Activated CD4-positive, alpha-beta T cell treated with anti-CD3 and anti-CD28 coated beads, Interleukin-2, amount 50 U/mL, for 16 hours (primary cell): Measurements from ENCODE around the gene GNRH2.
A peak's percentile ranks its signal among the peaks of the same experiment; 100 is the strongest.
"Not testable (repeated sequence)": the region's sequence is repeated elsewhere in the genome, so short reads cannot be mapped to it uniquely, and the experiment has no call there.

Experiments
- DNase-seq: peaks from one replicate; pipeline ENCODE4 v3.0.0-alpha.2; 2020

Gene GNRH2

DNA sequence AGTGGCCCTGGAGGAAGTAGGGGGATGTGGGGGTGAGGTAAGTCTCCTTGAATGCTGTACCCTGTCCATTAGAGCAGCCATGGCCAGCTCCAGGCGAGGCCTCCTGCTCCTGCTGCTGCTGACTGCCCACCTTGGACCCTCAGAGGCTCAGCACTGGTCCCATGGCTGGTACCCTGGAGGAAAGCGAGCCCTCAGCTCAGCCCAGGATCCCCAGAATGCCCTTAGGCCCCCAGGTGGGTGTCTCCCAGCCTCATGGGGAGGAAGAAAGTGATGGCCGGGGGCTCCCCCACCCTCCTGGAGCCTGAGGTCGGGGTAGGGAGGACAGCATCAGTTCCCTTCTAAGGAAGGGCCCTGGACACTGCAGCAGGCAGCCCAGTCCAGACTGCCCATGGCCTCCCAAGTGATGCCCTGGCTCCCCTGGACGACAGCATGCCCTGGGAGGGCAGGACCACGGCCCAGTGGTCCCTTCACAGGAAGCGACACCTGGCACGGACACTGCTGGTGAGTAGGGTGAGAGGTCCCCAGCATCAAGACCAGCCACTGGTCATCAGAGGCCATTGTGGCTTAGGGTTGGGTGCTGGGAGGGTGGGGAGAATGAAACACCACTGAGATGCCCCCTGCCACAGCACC, 1.0 kb downstream of the GNRH2 start:
- DNase-seq, result no peak

DNA sequence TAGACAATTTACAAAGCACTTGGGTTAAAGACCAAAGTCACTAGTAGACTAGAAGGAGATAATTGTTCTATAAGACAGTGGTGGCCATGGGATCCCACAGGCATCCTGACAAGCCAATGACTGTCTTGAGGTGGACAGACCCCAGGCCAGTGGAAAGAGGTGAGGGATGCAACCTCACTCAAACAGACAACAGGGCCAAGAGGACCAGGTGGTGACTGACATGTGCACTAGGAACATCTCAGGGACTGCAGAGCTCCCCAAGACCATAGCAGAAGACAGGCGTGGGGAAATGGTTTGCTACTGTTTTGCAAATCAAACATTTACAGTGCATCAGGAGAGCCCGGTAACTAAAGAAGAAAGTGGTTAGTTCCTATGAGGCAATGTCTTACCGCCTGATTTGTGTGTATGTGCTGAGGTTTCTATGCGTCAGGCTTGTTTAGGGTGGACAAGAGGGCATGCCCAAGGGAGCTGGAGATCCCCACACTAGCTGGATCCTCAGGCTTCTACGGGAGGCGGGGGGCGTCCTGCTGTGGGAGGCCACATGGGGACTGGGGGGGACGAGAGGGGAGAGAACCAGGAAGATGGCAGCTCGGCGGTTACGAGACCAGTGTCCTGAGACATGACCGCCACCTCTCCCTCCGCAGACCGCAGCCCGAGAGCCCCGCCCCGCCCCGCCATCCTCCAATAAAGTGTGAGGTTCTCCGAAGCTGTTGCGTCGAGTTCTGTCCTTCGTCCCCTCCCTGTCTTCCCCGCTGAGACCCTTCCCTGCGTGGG, 1.8 kb downstream of the GNRH2 start:
- DNase-seq, result peak; percentile 64

DNA sequence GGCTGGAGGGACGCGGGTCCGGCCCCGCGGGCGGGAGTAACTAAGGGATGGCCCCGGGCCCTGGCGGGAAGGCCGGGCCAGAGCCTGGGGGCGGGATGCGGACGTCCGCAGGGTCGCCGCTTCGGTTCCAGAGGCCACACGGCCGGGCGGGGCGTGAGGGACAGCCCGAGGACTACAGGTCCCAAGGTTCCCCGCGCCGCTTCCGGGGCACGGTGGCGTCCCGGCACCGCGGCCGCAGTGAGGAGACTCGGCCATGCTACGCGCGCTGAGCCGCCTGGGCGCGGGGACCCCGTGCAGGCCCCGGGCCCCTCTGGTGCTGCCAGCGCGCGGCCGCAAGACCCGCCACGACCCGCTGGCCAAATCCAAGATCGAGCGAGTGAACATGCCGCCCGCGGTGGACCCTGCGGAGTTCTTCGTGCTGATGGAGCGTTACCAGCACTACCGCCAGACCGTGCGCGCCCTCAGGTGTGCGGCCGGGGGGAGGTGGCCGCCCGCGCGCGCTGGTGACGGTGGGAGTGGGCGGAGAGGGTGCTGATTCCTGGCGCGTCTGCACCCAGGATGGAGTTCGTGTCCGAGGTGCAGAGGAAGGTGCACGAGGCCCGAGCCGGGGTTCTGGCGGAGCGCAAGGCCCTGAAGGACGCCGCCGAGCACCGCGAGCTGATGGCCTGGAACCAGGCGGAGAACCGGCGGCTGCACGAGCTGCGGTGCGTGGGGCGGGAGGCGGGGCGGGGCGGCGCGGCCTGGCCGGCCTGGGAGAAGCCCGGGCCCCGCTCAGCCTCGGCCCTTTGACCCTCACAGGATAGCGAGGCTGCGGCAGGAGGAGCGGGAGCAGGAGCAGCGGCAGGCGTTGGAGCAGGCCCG, 2.6 kb downstream of the GNRH2 start, which contains the start of gene MRPS26:
TSS of gene MRPS26 (plus strand) at position 237 of the 861 bp plus-strand sequence. CDS start at position 254, 17 bp downstream.
- DNase-seq, result peak; percentile 89

DNA sequence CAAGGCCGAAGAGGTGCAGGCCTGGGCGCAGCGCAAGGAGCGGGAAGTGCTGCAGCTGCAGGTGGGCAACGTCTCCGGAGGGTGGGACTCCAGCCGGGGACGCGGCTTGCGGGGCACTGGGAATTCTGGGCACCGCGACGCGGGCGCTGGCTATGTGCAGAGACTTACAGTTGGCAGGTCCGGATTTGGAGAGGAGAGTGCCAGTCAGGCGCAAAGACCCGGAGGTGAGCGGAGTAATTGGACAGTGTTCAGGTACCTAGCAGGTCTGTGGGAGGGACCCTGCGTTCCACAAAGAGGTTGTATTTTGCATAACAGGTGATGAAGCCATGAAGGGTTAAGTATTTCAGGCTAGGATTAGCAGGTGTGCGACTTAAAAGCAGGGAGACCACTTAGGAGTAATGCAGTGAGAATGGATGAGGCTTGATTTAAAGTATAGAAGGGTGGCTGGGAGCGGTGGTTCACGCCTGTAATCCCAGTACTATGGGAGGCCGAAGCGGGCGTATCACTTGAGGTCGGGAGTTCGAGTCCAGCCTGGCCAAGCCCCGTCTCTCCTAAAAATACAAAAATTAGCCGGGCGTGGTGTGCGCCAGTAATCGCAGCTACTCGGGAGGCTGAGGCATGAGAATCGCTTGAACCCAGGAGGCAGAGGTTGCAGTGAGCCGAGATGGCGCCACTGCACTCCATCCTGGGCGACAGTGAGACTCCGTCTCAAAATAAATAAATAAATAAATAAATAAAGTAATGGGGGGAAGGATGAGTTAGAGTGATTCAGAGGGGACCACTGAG, 3.4 kb downstream of the GNRH2 start:
- DNase-seq, result peak; percentile 16

DNA sequence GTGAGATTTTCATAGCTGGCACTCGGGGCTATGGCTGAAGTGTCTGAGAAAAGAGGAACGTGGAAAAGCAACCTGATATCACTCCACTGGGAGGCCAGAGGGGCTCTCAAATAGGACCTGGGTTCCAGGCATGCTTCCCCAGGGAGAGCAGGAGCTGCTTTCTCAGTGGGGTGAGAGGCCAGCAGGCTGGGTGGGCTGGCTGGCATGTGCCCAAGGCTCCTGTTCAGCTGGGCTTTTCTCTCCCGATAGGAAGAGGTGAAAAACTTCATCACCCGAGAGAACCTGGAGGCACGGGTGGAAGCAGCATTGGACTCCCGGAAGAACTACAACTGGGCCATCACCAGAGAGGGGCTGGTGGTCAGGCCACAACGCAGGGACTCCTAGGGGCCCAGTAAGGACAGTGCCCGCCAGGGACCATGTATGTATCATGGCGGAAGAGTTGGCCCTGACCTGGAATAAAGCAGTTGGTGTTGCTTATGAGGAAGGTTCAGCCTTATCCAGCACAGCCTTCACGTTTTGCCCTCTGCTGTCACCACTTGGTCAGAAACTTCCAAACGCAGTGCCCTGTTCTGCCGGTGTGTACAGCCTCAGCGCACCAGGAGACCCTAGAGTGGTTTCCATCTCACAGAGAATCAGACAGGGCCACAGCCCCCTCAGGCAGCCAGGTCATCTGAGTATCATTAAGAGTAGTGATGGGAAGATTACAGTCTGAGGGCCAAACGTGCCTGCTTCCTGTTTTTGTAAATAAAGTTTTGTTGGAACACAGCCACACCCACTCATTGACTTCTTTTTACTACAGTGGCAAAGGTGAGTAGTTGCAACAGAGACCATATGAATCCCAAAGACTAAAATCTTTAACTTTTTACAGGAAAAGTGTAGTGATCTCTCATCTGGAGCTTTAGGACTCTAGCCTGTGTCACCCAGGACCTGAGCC, 4.3 kb downstream of the GNRH2 start:
- no peak for DNase-seq

DNA sequence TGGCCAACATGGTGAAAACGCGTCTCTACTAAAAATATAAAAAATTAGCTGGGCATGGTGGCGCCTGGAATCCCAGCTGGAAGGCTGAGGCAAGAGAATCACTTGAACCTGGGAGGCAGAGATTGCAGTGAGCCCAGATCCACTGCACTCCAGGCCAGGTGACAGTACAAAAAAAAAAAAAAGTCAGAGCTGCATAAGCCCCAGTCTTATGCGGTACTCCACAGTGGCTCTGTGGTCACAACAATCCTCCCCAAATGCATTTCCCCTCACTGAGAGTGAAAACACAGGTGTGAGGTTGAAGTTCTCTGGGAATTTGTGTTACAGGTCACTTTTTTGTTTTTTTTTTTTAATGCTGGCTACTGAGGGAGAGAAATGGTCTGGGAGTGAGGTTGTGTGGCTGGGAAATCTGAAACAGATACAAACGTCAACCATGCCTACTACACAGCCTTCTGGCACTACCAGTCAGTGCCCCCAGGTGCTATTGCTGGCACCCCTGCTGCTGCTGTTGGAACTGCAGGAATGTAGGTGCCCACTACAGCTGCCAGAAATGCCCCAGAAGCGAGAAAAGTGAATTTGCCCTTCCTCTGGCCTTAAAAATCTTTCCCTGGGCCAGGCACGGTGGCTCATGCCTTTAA, 8.1 kb downstream of the GNRH2 start:
- DNase-seq, result no peak

DNA sequence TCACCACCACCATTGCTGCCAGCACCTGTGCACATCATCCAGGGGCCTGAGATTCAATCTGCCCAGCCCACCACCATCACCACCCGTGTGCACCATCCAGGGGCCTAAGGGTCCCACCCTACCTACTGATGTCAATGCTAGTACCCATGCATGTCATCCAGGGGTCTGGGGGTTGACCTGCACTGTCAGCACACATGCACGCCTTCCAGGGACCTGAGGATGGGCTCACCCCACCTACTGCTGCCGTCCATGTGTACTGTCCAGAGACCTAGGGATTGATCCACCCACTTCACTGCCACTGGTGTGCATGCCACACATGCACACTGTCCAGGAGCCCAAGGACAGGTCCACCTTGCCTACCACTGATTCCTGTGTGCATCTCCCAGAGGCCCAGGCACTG, 16.1 kb downstream of the GNRH2 start:
- DNase-seq, result no peak

DNA sequence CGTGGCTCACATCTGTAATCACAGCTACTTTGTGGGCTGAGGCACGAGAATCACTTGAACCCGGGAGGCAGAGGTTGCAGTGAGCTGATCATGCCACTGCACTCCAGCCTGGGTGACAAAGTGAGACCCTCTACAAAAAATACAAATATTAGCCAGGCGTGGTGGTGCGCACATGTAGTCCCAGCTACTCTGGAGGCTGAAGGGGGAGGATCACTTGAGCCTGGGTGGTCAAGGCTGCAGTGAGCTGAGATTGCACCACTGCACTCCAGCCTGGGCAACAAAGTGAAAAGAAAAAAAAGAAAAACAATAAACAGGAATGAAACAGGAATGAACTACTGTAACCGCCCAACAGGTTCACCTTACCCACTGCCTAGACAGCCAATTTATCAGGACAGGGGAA, 20.7 kb downstream of the GNRH2 start:
- not testable (repeated sequence) for DNase-seq

DNA sequence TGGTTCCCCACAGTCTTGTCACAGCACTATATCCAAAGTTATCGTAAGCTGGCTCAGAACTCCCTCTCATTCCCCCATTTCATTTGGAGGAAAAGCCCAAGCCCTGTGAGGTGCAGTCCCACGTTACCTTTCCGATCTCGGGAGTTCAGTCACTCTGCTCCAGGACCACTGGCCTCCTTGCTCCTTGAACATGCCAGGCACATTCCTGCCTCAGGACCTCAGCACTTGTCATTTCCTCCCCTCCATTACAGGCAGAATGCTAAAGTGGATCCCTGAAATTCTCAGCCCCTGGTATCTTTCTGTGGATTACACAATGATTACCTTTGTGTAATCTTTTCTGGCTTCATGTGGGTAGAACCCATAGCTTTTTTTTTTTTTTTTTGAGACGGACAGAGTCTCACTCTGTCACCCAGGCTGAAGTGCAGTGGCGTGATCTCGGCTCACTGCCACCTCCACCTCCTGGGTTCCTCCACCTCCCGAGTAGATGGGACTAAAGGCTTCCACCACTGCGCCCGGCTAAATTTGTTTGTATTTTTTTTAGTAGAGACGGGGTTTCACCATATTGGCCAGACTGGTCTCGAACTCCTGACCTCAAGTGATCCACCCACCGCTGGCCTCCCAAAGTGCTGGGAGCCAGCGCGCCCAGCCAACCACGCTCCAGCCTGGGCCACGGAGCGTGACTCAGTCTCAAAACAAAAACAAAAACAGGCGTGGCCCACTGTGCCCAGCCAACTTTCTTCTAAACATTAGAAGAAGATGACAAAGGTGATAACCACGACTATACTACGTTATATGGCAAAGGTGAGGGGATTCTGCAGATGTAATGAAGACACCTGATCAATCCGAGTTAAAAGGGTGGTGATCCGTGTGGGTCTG, 24.0 kb downstream of the GNRH2 start:
- DNase-seq, result no peak

DNA sequence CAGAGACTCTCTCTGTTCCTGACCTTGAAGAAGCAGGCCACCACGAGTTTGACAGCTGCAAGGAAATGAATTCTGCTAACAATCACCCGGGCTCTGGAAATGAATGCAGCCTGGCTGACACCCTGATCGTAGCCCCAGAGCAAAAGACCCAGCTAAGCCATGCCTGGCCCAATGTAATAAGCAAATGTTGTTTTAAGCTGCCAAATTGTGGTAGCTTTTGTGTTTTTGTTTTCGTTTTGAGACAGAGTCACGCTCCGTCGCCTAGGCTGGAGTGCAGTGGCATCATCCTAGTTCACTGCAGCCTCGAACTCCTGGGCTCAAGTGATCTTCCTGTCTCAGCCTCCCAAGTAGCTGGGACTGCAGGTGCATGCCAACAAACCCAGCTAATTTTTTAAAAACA, 24.7 kb downstream of the GNRH2 start:
- no peak for DNase-seq

DNA sequence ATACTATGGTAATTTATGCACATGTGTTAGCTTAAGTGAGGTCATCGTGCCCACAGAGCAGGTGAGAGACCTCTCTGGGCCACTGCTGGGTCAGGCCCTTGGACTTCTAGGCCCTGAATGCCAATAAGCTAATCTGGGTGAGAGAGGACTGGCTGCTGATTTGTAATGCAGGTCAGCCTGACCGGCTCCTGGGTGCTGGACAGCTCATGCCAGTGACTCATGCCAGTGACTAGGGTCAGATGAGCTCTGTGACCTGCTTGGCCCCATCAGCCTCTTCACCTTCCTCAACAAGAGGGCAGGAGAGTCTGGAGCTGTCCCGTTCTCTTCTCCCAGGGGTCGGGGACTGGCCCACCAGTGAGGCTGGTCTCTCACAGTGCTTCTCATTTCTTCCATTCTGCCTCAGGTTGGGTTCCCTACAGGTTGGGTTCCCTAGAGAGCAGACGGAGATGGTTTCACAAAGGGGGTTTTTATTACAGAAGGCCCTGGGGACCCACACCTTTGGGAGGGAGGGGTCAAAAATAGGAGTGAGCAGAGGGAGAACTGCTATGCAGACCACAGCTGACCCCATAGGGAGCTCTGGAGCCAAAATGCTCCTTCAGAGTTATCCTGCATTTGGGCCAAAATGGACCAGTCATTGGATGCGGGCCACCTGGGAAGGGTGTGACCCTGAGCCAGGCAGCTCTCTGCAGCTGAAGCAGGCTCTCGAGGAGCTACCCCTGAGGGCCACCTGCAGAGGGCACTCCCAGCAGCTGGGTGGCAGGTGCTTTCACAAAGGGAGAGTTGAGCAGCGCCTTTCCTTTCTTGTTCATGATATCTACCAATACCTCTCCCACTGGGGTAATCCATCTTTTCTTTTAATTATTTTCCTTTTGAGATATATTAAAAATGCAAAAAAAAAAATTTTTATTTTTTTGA, 25.8 kb downstream of the GNRH2 start:
- DNase-seq, result peak; percentile 21

DNA sequence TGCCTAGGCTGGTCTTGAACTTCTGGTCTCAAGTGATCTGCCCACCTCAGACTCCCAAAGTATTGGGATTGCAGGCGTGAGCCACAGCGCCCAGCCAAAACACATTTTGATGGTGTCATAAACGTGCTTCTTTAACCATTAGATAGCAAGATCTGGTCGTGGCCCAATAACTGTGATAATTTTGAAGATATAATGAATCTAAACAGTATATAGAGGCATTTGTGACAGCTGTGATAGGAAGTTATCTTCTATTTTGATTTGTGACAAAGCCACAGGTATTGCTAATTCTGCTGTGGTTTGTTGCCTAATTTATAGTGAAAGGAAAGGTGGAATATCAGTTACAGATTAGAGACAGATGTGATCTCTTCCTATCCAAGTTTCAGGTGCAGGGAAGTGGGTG, 27.3 kb downstream of the GNRH2 start:
- no peak for DNase-seq

DNA sequence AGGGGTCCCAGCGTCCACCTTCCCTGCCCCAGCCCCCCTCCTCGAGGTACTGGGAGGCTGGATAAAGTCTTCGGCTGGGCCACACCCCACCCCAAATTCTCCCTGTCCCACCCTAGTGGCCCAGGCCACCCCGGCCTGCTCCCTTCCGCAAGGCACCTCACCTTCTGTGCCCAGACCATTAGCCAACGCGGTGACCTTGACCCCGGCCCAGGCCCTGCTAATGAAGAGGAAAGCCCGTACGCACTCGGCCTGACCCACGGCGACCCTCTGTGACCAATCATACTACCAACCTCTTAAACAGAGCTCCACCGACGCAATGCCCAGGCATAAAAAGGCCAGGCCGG, 27.8 kb downstream of the GNRH2 start:
- DNase-seq, result no peak

DNA sequence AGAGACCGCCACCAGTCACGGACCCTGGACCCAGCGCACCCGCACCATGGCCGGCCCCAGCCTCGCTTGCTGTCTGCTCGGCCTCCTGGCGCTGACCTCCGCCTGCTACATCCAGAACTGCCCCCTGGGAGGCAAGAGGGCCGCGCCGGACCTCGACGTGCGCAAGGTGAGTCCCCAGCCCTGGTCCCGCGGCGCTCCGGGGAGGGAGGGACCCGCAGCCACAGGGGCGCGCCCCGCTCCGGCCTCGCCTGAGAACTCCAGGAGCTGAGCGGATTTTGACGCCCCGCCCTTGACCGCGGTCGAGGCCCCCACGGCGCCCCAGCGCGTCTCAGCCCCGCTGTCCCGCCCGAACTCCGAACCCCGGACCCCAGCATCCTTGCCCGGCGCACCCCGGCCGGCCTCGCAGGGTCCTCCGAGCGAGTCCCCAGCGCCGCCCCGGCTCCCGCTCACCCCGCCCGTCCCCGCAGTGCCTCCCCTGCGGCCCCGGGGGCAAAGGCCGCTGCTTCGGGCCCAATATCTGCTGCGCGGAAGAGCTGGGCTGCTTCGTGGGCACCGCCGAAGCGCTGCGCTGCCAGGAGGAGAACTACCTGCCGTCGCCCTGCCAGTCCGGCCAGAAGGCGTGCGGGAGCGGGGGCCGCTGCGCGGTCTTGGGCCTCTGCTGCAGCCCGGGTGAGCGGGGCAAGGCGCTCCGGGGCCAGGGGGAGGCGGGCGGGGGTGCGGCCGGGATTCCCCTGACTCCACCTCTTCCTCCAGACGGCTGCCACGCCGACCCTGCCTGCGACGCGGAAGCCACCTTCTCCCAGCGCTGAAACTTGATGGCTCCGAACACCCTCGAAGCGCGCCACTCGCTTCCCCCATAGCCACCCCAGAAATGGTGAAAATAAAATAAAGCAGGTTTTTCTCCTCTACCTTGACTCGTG, 28.4 kb downstream of the GNRH2 start, which contains the start of gene OXT:
TSS of gene OXT (plus strand) at position 11 of the 920 bp plus-strand sequence. CDS start at position 47, 36 bp downstream.
- DNase-seq, result peak; percentile 56

DNA sequence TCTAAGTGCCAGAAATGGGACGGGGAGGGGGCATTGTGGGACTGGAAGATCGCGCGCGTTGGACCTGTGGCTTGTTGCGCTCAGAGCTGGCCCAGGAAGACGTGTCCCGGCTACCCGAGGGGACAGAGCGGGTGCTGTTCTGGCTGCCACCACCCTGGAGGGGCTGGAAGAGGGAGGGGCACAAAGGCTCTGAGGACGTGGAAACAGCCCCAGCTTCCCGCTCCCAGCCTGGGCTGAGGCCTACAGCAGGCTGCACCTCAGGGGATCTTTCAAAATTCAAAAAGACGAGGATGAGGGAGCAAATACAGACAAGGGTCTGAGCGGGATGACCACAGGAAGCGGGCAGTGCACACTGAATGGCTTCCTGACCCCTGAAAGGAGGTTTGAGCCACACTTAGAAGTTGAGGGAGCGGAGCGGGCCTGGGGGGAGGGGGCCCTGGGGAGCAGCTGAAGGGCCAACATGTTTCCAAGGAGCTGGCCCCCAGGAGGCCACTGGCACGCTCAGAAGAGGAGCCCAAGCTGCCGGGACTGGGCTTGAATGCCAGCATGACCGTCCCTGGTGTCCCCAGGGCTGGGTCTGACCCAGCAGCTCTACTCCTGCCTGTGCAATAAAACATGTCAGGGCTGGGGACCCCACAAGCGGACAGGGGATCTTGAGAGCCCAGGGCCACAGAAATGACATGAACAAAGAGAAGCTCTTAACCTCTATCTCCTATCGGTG, 29.3 kb downstream of the GNRH2 start:
- no peak for DNase-seq

DNA sequence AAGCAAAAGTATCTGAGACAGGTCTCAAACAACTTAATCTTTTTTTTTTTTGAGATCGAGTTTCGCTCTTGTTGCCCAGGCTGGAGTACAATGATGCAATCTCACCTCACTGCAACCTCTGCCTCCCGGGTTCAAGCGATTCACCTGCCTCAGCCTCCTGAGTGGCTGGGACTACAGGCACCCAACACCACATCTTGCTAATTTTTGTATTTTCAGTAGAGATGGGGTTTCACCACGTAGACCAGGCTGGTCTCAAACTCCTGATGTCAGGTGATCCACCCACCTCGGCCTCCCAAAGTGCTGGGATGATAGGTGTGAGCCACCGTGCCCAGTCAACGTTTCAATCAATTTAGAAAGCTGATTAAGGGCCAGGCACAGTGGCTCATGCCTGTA, 29.8 kb downstream of the GNRH2 start:
- not testable (repeated sequence) for DNase-seq

DNA sequence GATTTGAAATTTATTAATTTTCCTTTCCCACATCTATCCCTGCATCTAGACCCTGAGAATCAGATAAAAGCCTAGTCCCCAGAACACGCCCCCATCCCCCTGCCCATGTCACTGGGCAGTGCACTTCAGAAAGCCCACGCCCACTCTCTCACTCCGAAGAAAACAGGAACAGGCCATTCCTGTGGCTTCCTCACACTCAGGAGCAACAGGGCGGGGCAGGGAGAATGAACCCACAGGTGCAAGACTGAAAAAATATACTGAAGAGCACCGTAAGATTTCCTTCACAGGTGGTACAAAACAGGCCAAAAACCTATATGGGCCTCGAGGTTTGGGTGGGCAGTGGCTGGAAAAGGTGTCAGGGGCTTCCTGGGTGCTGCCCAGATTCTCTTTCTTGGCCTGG, 31.4 kb downstream of the GNRH2 start:
- no peak for DNase-seq
